GM23338 (cell line): ENCODE data around the gene WNT9A. TPM values are rescaled to one million over a fixed set of nuclear protein-coding genes. Genes with fewer than 3 reads are reported as not detected.

ENCODE experiments used
- ATAC-seq: fragments of 200-7000 bp; cut with Tn5 transposase; 3 replicates; pipeline ENCODE4 v1.9.1; 2020
- DNase-seq: peaks from one replicate; pipeline ENCODE4 v3.0.0-alpha.2; 2015; ENCODE audit warnings: low spot score
- H2AFZ ChIP-seq: fragments of 200-600 bp; sonication (generic); 2 replicates; pipeline ENCODE4 v1.8.0; 2016; ENCODE audit warnings: antibody characterized with exemption, mild to moderate bottlenecking, moderate library complexity
- H3F3A ChIP-seq: fragments of 200-600 bp; sonication (generic); replicated peaks from 2 replicates; pipeline ENCODE4 v1.8.0; 2017; ENCODE audit warnings: antibody characterized with exemption, mixed run types, low read depth
- H3K27ac ChIP-seq: fragments of 200-600 bp; sonication (generic); 2 replicates; pipeline ENCODE4 v1.6.1; 2016; ENCODE audit warnings: low read depth
- H3K27me3 ChIP-seq: fragments of 200-600 bp; sonication (generic); 2 replicates; pipeline ENCODE4 v1.8.0; 2016; ENCODE audit warnings: mild to moderate bottlenecking, mixed run types, moderate library complexity; ENCODE audit not compliant: insufficient read depth
- H3K36me3 ChIP-seq: fragments of 200-600 bp; sonication (generic); 2 replicates; pipeline ENCODE4 v1.8.0; 2016; ENCODE audit warnings: mild to moderate bottlenecking; ENCODE audit not compliant: insufficient read depth
- H3K4me1 ChIP-seq: fragments of 200-600 bp; sonication (generic); 2 replicates; pipeline ENCODE4 v1.8.0; 2016; ENCODE audit warnings: mild to moderate bottlenecking, moderate library complexity; ENCODE audit not compliant: insufficient read depth
- H3K4me2 ChIP-seq: fragments of 200-600 bp; sonication (generic); 2 replicates; pipeline ENCODE4 v1.7.1; 2017; ENCODE audit warnings: mixed run types
- H3K4me3 ChIP-seq: fragments of 200-600 bp; sonication (generic); 2 replicates; pipeline ENCODE4 v1.6.1; 2016; ENCODE audit warnings: mixed run types
- H3K79me2 ChIP-seq: fragments of 200-600 bp; sonication (generic); replicated peaks from 2 replicates; pipeline ENCODE4 v1.8.0; 2017; ENCODE audit warnings: mild to moderate bottlenecking; ENCODE audit not compliant: insufficient read depth
- H3K9me2 ChIP-seq: fragments of 200-600 bp; sonication (generic); 2 replicates; pipeline ENCODE4 v1.8.0; 2017; ENCODE audit not compliant: insufficient read depth
- H4K20me1 ChIP-seq: fragments of 200-600 bp; sonication (generic); replicated peaks from 2 replicates; pipeline ENCODE4 v1.8.0; 2017; ENCODE audit warnings: mild to moderate bottlenecking; ENCODE audit not compliant: insufficient read depth
- H3K27ac Mint-ChIP-seq: 2 replicates; pipeline ENCODE4 v1.8.0; 2020; ENCODE audit warnings: inconsistent platforms, mild to moderate bottlenecking, moderate library complexity, mixed read lengths
- H3K27me3 Mint-ChIP-seq: 3 replicates; pipeline ENCODE4 v1.8.0; 2022; ENCODE audit warnings: low read depth, mild to moderate bottlenecking, moderate library complexity, mixed read lengths, inconsistent platforms; ENCODE audit not compliant: insufficient read depth, poor library complexity
- H3K36me3 Mint-ChIP-seq: 3 replicates; pipeline ENCODE4 v1.8.0; 2021; ENCODE audit warnings: low read depth, mild to moderate bottlenecking, inconsistent platforms, moderate library complexity, mixed read lengths
- H3K4me1 Mint-ChIP-seq: 3 replicates; pipeline ENCODE4 v1.8.0; 2020; ENCODE audit warnings: mild to moderate bottlenecking, inconsistent platforms, mixed read lengths
- H3K4me3 Mint-ChIP-seq: 3 replicates; pipeline ENCODE4 v1.8.0; 2021; ENCODE audit warnings: moderate library complexity, mild to moderate bottlenecking, inconsistent platforms, mixed read lengths
- H3K9me3 Mint-ChIP-seq: 3 replicates; pipeline ENCODE4 v1.8.0; 2020; ENCODE audit warnings: moderate library complexity, mild to moderate bottlenecking, inconsistent platforms, mixed read lengths
- CREB1 ChIP-seq: fragments of 250-450 bp; sonication (Bioruptor Pico); IDR thresholded peaks from 2 replicates; pipeline ENCODE4 v1.5.0; 2020; ENCODE audit warnings: low read depth, mild to moderate bottlenecking, moderate library complexity
- CTCF ChIP-seq, 2 experiments: fragments of 200-600 bp in 1 of 2; sonication (generic) in 1 of 2; conservative IDR thresholded peaks; 2 replicates each; pipeline versions ENCODE4 v1.5.1 to v1.6.1; 2016 to 2017; ENCODE audit warnings: antibody characterized with exemption in 2 of 2, low read depth in 2 of 2, mild to moderate bottlenecking in 2 of 2, moderate library complexity in 1 of 2
- EZH2 ChIP-seq: fragments of 200-600 bp; sonication (generic); IDR thresholded peaks from one replicate; pipeline ENCODE4 v1.8.0; 2017; ENCODE audit warnings: antibody characterized with exemption, mild to moderate bottlenecking, low read depth; ENCODE audit not compliant: unreplicated experiment
- REST ChIP-seq: IDR thresholded peaks from one replicate; pipeline ENCODE4 v1.6.1; 2018; ENCODE audit warnings: antibody characterized with exemption; ENCODE audit not compliant: unreplicated experiment
- STAT1 ChIP-seq: IDR thresholded peaks from one replicate; pipeline ENCODE4 v1.6.1; 2016; ENCODE audit warnings: antibody characterized with exemption; ENCODE audit not compliant: unreplicated experiment
- ZNF114 ChIP-seq: fragments of 250-450 bp; sonication (Bioruptor Pico); IDR thresholded peaks from 2 replicates; pipeline ENCODE4 v1.5.0; 2020; ENCODE audit warnings: mild to moderate bottlenecking, moderate library complexity
- ZNF331 ChIP-seq: fragments of 250-450 bp; sonication (Bioruptor Pico); IDR thresholded peaks from 2 replicates; pipeline ENCODE4 v1.5.0; 2020; ENCODE audit warnings: low read depth, mild to moderate bottlenecking, moderate library complexity
- polyA plus RNA-seq: library from polyadenylated mRNA; unstranded; fragments of >200 nt; fragmentation: Nextera tagmentation; extraction: Ambion mirVana; gene quantifications from 2 replicates; pipeline ENCODE4 v1.2.1, GENCODE V29; 2016
- total RNA-seq: library from RNA; depleted of rRNA; stranded (reverse); fragments of >200 nt; shearing (Covaris generic); gene quantifications from 2 replicates; pipeline ENCODE4 v1.2.3, GENCODE V29; 2014

WNT9A gene
- total and polyA plus RNA-seq, 2 experiments from 2014 or later: 0.06 to 2.0 TPM

- TF ChIP-seq REST: no peak
Measured at GRCh38 chr1:227920896-227921295, 26.8 kb downstream of the WNT9A start (continued).

- no peak overlapping the region for H3K27ac ChIP-seq
- H3K36me3 ChIP-seq: no peaks in the 10 kb centered on the region
- DNase-seq: no peak
- no peak for TF ChIP-seq CTCF (conservative IDR thresholded peaks at IDR 0.05; ENCODE audit: low read depth in 2 of 2)
- H3K27me3 ChIP-seq: no peaks in the 10 kb centered on the region
- no peak overlapping the region for H2AFZ ChIP-seq
- H3K79me2 ChIP-seq: no peaks in the 10 kb centered on the region
- no peak for ATAC-seq
- H3K4me1 ChIP-seq: peaks cover 5% of the 10 kb centered on the region; the same call in 1 of the 2 replicates
- no peaks in the 10 kb centered on the region for H3K36me3 Mint-ChIP-seq
- H3K27ac Mint-ChIP-seq: no peak overlapping the region
- peaks cover 22% of the 10 kb centered on the region for H3K4me1 Mint-ChIP-seq
- no peaks in the 10 kb centered on the region for H3F3A ChIP-seq
- H3K9me3 Mint-ChIP-seq: no peaks in the 10 kb centered on the region
- no peak overlapping the region for H3K4me3 ChIP-seq
- H3K4me3 Mint-ChIP-seq: no peak overlapping the region
- H3K9me2 ChIP-seq: no peaks in the 10 kb centered on the region
- H3K27me3 Mint-ChIP-seq: peaks cover 11% of the 10 kb centered on the region
- no peaks in the 10 kb centered on the region for H4K20me1 ChIP-seq
- no peak overlapping the region for H3K4me2 ChIP-seq
Measured at GRCh38 chr1:227920426-227920825, 27.3 kb downstream of the WNT9A start.

- H3K9me3 Mint-ChIP-seq: no peaks in the 10 kb centered on the region
- Histone ChIP-seq H3K36me3 (no peaks in the 10 kb centered on the region), H3F3A (no peaks in the 10 kb centered on the region), H3K4me2 (no peak overlapping the region; the same call in 1 of the 2 replicates), H3K27me3 (no peaks in the 10 kb centered on the region), H3K9me2 (no peaks in the 10 kb centered on the region), H4K20me1 (no peaks in the 10 kb centered on the region), H3K27ac (no peak overlapping the region), H3K4me1 (peaks cover 7% of the 10 kb centered on the region; the same call in 1 of the 2 replicates), H3K4me3 (no peak overlapping the region), H3K79me2 (no peaks in the 10 kb centered on the region), H2AFZ (no peak overlapping the region)
- 0 out of 2 replicates have a peak overlapping the region, but pooled peaks have one; percentile 19 for H3K27ac Mint-ChIP-seq
- ATAC-seq (peak; percentile 57), DNase-seq (peak; percentile 42)
- no peaks in the 10 kb centered on the region for H3K36me3 Mint-ChIP-seq
- H3K4me1 Mint-ChIP-seq: peaks cover 24% of the 10 kb centered on the region
- H3K27me3 Mint-ChIP-seq: peaks cover 11% of the 10 kb centered on the region
- no peak overlapping the region for H3K4me3 Mint-ChIP-seq
- no peak for TF ChIP-seq CREB1 (CRISPR knock-in tag)
- TF ChIP-seq ZNF114 (CRISPR knock-in tag): no peak
- TF ChIP-seq ZNF331: no peak
- no peak for TF ChIP-seq EZH2
- no peak for TF ChIP-seq CTCF (conservative IDR thresholded peaks at IDR 0.05; ENCODE audit: low read depth in 2 of 2)
- no peak for TF ChIP-seq STAT1
Measured at GRCh38 chr1:227919906-227920305, 27.8 kb downstream of the WNT9A start.
